Gastroesophageal sphincter (tissue), 3 donors: ENCODE results near the gene MAPK9.

Source experiments
- EP300 ChIP-seq: sonication (generic); formaldehyde crosslinking; IDR thresholded peaks from one replicate; pipeline ENCODE4 v1.6.1; 2017; ENCODE audit warnings: antibody characterized with exemption, mild to moderate bottlenecking
- POLR2A ChIP-seq, 2 donors: fragments of 450-650 bp; IDR thresholded peaks; one replicate each; pipeline ENCODE4 v1.6.1; 2017; ENCODE audit warnings: antibody characterized with exemption in 2 of 2, mild to moderate bottlenecking in 2 of 2, moderate library complexity in 1 of 2
- POLR2AphosphoS5 ChIP-seq: sonication (generic); formaldehyde crosslinking; IDR thresholded peaks from one replicate; pipeline ENCODE4 v1.6.1; 2017; ENCODE audit warnings: antibody characterized with exemption
- TF ChIP-seq, protein P1 (sequence below), 4 experiments: fragments of 200-600 bp in 2 of 4; fragments of 450-650 bp in 2 of 4; sonication (generic) in 1 of 4; IDR thresholded peaks; one replicate each; pipeline ENCODE4 v1.5.1; 2017 to 2019; ENCODE audit warnings: antibody characterized with exemption in 4 of 4, mild to moderate bottlenecking in 2 of 4, moderate library complexity in 2 of 4

GRCh38 chr5:180241600-180241999, 50.3 kb downstream of the MAPK9 start:
- TF ChIP-seq, protein P1, sequence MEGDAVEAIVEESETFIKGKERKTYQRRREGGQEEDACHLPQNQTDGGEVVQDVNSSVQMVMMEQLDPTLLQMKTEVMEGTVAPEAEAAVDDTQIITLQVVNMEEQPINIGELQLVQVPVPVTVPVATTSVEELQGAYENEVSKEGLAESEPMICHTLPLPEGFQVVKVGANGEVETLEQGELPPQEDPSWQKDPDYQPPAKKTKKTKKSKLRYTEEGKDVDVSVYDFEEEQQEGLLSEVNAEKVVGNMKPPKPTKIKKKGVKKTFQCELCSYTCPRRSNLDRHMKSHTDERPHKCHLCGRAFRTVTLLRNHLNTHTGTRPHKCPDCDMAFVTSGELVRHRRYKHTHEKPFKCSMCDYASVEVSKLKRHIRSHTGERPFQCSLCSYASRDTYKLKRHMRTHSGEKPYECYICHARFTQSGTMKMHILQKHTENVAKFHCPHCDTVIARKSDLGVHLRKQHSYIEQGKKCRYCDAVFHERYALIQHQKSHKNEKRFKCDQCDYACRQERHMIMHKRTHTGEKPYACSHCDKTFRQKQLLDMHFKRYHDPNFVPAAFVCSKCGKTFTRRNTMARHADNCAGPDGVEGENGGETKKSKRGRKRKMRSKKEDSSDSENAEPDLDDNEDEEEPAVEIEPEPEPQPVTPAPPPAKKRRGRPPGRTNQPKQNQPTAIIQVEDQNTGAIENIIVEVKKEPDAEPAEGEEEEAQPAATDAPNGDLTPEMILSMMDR (IDR thresholded peaks at IDR 0.05), result no peak
- TF ChIP-seq POLR2A (IDR thresholded peaks at IDR 0.05), result no peak
- TF ChIP-seq EP300, result no peak
- no peak for TF ChIP-seq POLR2AphosphoS5
